Stimulated activated CD8-positive, alpha-beta memory T cell treated with anti-CD3 and anti-CD28 coated beads, Interleukin-2, amount 100 ng/mL, for 1 hour (primary cell): ENCODE results near the gene GPR27.

Source experiments
- DNase-seq, 2 donors: peaks; one replicate each; pipeline ENCODE4 v3.0.0-alpha.2; 2020; ENCODE audit warnings: low read depth in 2 of 2

GPR27 gene

DNA sequence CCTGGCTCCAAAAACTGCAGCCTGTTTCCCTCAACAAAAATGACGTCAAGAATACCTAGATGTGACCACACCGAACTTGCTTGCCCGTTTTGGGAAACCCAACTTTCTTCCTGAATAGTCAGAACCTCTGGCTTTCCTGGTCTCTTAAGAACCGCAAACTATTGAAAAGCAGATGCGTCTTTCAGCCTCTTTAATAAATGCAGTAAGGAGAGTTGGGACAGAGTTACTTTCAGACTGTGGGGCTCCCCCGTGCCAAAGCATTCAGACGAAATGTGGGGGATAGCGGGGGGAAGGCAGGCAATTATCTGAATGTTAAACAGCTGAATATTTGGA lies 32.5 kb downstream of the GPR27 start:
- no peak for DNase-seq

DNA sequence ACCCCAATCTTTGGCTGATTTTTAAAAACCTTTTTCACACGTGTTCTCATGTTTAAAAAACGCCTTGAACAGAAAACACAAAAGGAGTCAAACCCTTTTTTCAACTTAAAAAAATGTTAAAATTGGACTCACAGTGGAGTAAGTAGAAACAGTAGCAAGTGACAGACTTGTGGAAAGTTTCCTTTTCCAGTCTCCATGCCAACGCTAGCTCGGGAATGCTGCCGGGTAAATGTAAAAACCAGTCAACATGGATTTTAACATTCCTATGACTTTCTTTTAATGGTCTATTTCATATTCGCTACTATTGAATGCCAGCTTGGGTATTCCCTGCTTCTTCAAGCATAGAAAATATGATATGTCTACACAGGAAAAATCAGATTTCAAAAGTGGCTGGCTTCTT lies 32.9 kb downstream of the GPR27 start:
- DNase-seq: no peak

DNA sequence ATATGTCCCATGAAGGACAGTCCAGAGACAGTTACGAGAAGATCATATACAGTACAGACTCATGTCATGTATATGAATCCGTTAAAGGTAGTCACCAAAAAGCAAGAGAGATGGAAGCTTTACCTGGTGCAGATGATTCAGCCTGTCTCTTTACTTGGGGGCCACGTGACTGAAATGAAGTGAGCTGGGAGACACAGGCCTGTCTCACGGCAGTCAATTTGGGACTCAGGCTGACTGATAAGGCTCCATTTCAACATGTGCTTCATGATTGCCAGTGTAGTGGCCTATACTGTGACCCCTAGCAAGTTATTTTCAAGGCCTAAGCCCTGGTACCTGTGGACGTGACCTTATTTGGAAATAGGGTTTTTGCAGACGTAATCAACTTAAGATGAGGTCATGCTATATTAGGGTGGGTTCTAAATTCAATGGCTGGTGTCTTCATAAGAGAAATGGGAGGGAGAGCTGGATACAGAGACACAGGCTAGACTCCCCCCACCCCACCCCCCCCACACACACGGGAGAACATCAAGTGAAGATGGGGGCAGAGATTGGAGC lies 34.3 kb downstream of the GPR27 start:
- no peak for DNase-seq

DNA sequence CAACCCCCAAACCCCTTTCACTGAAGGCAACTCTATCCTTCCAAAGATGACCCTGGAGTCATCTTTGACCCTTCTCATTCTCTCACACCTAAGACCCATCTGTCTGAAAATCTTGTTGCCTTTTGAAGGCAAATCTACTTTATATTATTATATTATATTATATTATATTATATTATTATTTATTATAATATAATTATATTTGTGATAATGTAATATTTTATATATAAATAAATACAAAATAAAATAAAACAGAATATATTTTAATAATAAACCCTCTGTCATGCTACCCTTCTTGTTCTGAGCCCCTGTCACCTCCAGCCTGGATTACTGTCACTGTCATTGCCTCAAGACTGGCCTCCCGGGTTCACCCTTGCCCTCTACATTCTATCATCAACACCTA lies 36.3 kb downstream of the GPR27 start:
- DNase-seq: no peak

DNA sequence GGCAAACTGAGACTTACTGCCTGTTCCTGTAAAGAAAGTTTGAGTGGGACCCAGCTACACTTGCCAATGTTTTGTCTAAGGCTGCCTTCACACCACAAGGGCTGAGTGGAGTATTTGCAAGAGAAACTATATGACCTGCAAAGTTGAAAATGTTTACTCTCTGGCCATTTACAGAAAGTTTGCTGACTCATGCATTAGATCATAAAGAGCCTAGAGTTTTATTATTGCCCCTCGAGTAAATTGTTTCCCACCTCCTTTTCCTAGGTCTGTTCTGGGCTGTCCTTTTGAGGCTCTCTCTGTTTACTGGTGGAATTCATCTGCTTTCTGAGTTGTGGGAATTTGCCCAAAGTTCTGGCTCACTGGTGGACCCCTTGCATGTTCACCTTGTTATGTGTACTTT lies 38.0 kb downstream of the GPR27 start:
- no peak for DNase-seq

DNA sequence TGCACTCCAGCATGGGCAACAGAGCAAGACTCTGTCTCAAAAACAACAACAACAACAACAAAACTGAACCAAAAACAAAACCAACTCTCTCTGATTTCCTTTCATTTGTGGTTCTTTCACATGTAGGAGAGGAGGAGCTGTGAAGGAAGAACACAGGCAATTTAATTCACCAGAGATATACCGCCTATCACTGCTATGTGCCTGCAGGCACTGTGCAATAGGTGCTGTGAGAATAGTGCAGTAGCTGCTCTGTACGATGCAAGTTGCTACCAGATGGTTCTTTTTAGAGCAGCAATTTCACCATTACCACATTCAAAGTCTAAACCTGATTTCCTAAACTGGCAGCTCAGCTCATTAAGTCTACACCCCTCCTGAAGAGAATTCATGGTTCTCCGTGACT lies 42.6 kb downstream of the GPR27 start:
- DNase-seq: no peak

DNA sequence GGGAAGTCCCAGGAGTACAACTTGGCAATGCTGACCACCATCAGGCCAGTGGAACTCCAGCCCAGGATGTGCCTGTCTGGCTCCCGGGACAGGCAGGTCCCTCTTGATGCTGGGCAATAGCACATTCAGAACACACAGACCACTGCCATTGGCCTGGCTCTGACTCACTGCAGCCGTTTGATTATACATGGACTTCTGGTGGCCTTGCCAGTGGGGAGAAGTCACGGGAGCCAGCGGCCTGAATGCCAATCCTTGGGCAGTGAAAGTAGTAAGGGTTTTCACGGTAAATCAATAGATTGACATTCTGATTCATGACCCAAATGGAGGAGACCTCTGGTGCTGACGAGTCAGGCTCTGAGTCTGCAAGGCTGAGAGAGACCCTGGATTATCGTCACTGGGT lies 43.8 kb downstream of the GPR27 start:
- no peak for DNase-seq

DNA sequence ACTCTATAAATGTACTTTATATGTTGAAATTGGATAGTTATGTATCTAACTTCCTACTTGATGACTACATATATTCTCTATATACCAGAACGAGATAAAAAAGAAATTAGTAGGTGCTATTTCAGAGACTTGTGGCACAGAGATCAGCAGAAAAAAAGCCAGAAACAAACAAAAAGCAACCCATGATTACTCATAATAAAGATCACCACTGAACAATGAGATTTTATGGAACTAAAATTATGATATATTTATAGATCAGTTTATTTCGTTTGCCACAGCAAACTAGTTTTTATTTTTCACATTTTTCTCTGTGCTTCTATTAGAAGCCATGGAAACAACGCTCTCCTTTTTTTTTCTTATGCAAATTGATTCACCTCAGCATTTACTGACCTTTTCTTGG lies 46.4 kb downstream of the GPR27 start:
- DNase-seq: no peak

DNA sequence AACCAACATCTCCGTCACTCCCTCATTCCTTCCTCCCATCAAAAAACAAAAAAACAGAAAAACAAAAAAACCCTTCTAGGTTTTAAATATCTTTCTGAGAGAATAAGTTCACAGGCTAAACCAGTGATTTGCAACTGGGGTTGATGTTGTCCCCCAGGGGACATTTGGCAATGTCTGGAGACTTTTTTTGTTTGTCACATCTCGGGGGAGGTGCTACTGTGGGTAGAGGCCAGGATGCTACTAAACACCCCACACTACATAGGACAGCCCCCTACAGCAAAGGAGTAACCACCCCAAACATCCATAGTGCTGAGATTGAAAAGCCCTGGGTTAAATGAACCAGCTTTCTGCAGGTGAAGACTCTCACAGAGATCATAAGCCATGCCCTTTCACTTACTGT lies 48.3 kb downstream of the GPR27 start:
- no peak for DNase-seq

DNA sequence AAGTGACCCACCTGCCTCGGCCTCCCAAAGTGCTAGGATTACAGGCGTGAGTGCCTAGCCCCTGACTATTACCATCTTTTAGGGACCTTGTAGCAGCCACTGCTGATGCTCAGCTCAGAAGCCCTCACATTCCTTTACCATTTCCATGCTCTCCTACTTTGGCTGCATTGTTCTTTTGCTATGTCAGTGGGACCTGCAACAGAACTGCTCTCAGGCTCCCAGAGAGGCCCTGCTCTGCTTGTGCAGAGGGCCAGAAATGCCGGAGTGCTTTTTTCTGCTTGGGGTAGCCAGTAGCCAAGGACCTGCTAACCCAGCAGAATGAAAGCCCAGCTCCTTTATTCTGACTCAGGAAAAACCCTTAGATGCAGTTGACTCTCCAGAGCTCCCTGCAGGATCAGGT lies 49.6 kb downstream of the GPR27 start:
- no peak for DNase-seq

DNA sequence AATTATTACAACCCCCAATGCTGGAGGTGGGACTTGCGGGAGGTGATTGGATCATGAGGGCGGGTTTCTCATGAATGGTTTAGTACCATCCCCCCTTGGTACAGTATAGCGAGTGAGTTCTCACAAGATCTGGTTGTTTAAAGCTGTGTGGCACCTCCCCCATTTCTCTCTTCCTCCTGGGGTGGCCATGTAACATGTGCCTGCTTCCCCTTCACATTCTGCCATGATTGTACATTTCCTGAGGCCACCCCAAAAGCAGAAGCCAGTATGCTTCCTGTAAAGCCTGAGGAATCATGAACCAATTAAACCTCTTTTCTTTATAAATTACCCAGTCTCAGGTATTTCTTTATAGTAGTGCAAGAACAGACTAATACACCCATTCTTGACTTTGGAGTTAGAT lies 51.5 kb downstream of the GPR27 start:
- DNase-seq: no peak

DNA sequence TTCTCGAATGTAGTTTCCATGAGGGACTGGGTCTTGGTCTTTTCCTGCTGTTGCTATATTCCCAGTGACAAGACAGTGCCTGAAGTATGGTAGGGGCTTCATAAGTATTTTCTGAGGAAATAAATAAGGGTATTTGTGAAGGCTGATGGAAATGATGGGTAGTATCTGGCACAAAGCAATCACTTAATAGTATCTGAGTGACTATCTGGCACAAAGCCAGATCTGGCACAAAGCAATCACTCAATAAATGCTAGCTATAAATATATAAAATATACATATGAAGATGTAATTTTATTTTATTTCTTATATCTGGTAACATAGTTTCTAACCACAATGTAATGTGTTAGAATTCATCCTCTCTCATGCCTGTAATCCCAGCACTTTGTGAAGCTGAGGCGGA lies 52.0 kb downstream of the GPR27 start:
- DNase-seq: no peak
